Superior temporal gyrus (tissue), 1 donor: ENCODE measurements around the gene PRCC.
A peak's percentile ranks its signal among the peaks of the same experiment; 100 is the strongest.

Experiments used
- DNase-seq: peaks from one replicate; pipeline ENCODE4 v3.0.0-alpha.2; 2016; ENCODE audit errors: extremely low spot score

The PRCC gene

DNA sequence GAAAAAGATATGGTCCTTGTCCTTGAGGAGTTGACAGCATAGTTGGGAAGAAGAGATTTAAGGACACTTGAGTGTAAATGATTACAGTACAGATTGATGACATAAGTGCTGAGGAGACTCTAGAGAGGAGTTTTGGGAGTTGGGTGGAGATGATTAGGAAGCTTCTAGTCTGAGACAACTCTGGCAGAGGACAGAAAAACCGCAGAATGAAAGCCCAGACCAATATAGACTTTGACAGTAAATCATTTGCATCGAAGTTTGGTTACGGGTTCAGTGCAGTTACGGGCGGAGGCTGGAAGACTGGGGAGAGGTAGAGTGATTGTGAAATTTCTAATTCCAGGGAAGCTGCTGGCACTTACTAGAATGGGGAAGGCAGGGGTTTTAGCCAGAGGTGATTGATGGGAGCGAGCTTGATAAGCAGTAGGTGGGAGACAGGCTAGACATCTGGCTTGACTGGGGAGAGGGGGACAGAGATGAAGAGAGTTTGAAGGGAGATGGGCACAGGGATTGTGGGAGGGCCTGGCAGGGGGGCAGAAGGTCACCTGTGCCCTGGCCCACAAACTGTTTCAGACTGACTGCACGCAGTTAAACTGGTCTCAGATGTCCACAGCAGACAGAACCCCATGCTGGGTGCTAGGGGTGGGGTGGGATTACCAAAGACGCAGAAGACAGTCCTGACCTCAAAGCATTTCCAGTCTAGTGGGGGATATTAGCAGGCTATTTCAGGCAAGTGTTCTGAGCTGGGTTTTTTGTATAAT lies 29.2 kb downstream of the PRCC start:
- DNase-seq, result no peak

DNA sequence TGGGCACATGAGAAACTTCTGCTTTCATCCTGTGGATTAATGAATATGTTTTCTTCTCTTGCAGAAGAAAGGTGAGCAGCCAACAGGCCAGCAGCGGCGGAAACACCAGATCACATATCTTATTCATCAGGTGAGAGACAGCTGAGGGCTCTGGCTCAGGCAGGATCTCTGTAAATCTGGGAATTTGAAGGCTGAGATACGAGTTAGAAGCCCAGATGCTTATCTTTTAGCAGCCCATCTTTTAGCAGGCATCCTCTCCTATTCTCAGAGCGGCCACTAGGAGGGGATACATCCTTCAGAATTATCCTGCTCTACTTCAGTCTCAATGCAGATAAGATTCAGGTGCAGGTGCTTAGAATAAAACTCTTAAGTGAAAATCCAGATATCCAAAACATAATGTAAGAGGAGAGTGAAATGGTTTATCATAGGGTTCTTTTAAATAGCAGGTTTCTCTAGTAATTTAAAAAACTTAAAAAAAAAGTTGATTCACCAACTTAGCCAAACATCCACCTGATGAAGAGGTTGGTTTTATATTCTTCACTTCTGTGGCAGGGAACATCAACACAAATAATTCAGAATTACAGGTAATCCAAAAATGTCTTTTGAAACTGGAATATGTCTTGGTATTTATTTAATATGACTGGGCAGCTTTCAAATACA lies 30.0 kb downstream of the PRCC start:
- peak; percentile 81 for DNase-seq

DNA sequence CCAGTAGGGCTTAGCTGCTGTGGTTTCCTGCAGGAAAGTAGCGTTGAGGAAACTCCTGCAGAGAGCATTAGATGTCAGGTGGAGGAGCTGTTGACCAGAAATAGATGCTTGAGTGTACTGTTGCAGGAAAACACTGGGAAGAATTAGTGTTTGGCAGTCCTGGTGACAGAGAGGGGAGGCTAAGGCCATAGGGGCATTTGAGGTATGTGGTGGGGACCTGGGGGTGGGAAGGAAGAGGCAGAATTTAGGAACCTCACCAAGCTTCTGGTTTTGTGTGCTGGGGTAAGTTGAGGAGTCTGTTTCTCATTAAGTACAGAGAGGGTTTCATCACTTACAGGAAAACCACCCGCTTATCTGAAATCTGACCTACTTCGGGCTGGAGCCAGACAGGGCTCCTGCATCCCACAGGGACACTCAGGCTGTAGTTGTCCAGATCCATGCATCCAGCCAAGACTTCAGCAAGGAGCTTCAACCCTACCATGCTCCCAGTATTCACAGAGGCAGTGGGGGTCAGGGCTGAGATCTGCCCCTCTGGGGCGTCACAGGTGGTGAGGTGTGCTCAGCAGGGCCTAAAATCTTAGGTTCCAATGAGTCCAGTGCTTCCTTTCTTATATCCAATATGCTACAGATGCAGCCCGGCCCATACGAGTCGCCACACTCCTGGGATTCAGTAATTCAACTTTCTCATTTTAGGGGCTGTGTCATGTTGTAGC lies 34.2 kb downstream of the PRCC start:
- DNase-seq, result no peak

DNA sequence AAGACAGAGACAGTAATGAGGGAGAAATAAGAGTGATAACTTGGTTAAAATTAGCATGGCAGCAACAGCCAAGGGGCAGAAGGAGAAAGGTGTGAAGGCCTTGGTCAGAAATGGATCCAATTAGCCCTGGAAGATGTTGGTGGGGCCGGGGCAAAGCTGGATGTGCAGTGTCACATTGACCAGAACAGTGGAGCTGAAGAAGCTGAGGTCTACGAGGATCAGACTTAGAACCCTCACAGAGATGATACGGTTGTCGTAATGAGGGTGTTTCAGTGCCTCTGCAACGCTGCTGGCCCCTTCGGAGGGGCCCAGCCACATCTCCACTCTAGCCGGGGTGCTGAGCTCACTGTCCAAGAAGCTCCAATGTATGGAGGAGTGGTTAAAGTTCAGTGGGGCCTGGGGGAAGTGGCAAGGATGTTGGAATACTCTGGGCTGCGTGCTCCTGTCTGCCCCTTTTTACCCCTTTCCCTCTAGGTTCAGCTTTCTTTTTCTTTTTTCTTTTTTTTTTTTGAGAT lies 35.1 kb downstream of the PRCC start:
- DNase-seq, result no peak

DNA sequence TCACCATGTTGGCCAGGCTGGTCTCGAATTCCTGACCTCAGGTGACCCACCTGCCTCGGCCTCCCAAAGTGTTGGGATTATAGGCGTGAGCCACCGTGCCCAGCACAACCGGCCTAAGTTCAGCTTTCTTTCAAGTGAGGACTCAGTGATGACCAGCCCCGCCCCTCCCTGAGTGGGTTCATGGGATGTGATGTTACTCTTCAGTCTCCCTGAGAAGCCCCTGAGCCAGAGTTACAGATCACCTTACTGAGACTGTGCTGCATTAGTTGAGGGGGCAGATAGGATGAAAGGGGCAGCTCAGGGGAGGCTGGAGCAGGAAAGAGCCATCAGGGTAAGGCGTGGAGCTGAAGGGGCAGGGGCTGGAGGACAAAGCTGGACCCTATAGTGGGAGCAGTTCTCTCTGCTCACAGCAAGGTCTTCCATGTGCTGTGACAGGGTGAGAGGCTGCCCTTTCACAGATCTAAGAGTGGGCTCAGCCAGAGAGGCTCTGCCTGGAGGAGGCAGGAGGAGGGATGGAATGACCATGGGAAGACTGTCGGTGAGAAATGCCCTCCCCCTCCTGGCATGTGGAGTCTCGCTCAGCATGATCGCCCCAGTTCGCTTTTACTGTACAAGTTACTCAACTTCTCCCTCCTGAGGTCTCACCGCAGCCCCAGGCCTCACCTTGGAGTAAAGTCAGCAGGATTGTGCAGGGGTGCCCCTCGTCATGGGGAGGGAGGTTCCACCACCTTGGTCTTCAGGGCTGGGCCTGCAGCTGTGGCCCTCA lies 35.9 kb downstream of the PRCC start:
- DNase-seq, result no peak

DNA sequence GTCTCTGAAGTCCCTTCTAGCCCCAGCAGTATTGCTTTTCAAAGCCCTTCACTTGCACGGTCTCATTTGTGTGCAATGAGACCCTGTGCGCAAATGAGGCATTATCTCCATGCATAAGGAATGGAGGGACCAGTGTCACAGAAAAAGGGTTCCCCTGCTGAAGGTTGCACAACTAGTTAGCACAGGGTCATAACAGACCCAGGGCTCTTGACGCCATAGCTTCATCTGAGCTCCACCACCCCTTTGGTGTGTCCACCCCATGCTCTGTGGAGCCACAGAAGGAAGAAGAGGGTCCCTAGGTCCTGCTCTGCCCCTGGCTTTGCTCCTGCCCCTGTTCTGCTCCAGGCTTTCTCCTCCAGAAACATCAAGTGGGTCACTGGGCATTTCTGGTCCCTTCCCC lies 36.7 kb downstream of the PRCC start:
- no peak for DNase-seq

DNA sequence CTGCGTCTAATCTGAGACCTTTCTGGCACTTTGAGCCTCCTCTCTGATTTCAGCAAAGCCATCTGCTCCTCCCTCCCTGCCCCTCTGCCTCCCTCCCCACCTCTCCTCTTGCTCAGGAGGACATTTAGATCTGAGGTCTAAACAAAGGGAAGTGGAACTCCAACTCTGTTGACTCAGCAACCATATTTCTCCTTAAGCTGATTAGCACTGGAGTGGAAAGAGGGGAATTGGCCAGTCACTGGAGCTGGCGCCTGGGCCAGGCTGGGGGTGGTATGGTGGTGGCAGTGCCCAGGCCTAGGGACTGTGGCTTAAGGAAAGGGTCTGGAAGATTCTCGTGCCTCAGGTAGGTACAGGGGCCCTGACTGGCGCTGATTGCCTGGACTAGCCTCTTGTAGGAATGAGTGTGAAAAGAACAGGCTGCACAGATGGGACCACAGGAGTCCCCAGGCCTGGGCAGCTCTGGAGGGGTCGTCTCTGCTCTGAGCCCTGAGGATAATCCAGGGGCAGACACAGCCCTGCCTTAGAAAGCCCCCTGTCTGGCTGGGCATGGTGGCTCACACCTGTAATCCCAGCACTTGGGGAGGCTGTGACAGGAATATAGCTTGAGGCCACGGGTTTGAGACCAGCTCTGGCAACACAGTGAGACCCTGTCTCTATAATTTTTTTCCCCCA lies 37.4 kb downstream of the PRCC start:
- DNase-seq, result no peak

DNA sequence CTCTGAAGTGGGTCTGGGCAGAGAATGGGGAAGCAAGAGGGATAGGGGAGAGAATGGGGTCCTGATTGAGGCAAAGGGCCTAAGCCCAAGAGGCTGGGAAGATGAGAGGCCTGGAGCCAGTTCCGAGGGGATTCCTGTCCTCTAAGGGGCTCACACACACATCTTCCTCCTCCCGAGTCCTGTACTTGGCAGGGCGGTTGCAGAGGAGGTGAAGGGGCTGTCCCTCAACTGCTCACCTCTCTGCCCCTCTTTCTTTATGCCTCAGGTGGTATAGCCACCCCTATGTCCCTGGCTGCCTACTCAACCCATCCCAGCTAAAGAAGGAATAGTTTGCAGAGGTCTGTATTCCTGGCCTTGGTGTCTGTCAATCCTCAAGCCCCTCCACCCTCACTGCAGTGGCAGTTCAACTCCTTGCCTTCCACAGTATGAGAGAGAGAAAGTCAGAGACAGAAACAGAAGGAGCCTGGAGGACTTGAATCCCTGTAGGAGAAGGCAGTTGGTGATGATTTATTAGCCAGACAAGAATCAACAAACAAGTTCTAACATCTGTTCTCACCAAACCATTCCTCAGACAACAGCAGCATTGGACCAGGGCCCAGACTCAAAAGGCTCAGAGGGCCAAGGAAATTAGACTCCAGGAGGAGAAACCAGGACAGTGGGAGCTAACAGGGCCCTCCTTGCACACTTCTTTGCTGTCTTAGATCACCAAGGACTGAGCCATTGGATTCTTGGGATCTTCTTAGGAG lies 38.6 kb downstream of the PRCC start:
- DNase-seq, result no peak

DNA sequence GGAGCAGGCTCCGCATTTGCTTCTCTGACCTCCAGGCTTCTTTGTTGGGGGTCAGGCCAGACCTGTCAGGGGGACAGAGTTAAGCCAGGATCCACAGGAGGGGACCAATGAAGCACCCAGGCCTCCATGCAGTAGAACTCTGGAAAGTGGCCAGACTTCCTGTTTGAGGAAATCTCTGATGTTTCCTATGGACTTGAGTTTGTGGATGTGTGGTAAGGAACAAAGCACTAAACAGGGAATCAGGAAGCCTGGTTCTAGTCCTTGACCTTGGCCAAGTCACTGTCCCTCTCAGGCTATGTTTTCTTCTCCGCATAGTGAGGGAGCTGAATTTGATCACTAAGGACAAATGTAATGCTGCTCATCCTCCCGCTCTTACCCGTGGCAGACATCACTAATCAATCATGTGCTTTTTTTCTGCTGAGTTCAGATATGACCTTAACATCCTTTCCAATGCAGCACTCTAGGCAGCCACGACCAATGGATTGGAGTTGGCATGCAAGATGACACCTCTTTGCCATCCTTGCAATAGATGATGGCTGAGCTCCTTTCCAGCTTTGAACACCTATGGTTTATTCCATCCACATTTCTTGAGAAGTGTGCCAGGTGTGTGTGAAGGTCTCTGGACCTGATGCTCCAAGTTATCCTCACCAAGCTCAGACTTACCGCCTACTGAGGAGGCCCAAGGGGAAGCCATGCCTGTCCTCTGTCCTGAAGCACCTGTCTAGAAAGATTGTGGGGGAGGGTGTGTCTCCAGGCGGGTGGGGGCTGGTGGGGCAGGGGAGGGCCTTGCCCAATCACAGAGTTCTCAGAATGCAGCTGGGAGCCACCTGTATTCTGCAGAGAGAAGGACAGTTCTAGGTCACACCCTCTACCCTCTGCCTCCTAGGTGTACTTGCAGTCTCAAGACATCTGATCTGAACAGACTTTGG lies 39.4 kb downstream of the PRCC start:
- DNase-seq, result no peak

DNA sequence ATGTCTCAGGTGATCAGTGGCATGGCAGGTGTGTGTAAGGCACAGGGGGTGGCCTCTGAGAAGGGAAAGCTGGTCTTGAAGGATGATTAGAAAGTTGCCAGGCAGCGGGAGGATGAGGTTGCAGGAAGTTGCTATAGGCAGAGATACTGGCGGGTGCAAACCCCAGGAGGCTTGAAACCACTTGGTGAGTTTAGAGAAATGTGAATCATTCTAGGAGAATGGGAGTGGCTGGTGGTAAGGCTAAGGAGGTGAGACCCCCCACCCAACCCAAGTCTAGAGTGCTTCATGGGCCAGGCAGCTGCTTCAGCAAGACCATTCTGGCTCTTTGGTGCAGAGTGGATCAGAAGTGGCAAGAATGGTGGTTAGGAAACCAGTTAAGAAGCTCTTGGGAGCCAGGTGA lies 40.3 kb downstream of the PRCC start:
- DNase-seq, result no peak

DNA sequence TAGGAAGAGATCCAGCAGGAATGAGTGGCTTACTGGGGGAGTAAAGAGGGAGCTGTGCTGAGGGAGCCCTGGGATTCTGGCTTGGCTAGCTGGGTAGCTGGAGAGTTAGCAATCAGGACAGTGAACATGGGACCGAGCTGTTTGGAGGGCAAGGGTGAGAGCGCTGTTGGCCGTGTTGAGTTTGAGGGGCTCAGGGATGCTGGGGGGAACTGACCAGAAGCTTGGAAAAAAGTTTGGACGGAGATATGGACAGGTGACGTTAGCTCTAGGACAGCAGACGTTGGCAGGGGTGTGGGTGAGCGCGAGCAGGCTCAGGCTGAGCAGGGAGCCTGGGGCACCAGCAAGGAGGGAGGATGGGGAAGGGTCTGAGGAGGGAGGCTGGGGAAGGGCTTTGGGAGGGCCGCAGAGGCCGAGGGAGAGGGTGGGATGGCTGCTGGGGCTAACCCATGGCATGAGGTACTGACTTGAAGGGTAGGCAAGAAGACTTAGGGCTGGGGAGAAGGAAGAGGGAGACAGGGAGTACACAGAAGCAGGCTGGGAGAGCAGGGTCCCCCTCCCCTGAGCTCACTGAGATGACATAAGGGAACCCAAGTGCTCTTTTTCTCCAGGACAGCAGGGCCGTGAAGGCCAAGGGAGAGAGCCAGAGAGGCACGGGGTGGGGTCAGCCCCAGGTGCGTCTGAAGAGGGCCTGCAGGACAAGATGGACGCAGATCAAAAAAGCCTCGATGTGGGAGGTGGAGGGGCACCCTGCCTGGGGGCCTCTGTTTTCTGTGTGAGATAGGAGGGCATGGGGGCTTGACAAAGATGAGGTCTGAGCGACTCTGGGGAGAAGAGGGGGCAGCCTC lies 41.1 kb downstream of the PRCC start:
- no peak for DNase-seq

DNA sequence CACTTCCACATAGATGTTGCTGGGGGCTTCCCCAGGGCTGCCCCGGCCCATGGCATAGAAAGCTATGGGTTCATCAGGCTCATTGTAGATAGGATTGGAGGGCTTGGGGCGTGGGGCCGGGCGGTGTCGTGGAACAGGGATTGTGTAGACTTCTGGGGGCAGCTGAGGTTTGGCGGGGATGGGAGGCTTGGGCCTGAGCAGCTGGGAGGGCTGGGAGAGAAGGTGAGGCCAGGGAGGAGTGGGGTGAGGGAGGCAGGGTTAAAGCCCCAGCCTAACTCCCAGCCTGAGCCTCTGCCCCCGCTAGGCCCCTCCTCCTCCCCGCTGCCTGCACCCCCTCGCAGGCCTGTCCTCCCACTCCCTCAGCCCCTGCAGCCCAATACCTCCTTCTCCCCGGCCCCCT lies 41.9 kb downstream of the PRCC start:
- no peak for DNase-seq

DNA sequence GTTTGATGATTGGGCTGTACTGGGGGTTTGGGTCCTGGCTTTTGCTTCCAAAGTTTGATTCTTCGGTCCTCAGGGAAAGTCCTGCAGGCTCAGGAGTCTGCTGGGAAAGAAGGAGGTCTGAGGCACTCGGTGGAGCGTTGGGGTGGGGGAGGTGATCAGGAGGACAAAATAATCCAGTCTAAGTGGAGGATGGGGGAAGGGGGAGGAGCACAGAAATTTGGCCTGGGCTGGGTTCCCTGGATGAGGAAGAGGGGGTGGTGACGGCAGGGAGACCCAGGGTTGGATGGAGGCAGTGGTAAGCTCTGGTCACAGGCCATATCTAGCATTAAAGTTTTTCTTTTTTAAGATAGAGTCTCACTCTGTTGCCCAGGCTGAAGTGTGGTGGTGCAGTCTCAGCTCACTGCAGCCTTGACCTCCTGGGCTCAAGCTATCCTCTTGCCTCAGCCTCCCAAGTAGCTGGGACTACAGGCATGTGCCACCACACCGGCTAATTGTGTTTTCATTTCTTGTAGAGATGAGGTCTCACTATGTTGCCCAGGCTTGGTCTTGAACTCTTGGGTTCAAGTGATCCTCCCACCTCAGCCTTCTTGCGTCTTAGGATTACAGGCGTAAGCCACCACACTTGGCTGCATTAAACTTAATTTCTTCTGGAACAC lies 42.5 kb downstream of the PRCC start:
- DNase-seq, result no peak

DNA sequence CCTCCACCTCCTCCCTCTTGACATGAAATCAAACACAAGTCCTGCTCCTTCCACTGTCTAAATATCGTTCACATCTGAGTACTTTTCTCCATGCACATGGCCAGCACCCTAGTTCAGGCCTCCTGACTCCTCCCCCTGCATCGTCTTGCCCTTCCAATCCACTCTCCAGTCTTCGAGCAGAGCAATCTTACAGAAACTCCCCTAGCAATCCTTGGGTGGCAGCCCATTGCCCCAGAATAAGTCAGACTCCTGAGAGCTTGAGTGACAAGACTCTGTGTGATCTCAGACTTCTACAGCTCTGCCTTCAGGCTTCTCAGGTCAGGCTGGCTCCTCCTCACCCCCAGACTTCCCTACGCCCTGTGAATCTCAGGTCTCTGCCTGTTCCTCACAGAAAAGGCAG lies 43.8 kb downstream of the PRCC start:
- no peak for DNase-seq

DNA sequence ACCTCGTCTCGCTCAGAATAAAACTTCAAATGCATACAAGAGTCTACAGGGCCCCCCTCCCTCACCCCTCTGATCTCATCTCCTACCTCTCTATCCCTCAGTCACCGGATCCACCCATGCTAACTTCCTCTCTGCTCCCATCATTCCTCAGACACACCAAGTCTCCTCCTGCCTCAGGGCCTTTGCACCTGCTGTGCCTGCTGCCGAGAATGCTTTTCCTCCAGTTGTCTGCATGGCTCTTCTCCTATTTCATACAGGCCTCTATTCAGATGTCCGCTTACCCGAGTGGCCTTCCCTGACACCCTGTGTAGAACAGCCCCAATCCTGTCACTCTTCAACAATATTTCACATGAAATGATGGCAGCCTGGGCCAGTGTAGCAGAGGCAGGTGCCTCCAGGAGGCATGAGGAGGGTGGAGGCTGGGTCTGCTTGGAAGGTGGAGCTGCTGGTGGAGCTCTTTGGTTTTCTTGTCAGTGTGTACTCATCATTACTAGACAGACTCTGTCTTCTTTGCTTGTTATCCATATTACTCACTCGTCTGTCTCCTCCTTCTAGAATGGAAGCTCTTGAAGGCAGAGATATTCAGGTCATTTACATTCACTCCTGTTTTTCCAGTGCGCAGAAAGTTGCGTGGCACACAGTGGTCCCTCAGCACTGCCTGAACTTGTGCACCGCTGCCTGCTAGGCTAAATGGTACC lies 45.1 kb downstream of the PRCC start:
- no peak for DNase-seq

DNA sequence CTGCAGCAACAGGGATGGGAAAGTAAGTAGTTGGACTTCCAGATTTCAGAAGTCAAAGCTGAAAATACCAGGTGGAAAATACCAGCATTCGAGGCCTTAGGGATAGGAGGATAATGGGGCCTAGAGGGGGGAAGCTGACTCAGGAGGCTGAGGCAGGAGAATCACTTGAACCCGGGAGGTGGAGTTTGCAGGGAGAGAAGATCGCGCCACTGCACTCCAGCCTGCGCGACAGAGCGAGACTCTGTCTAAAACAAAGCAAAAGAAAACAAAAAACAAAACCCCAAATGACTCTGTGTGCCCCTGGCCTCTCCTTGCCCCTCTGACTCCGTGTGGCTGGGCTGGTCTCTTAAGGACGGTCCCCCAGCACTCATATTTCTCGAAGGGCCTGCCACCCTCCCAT lies 46.0 kb downstream of the PRCC start:
- DNase-seq, result no peak

DNA sequence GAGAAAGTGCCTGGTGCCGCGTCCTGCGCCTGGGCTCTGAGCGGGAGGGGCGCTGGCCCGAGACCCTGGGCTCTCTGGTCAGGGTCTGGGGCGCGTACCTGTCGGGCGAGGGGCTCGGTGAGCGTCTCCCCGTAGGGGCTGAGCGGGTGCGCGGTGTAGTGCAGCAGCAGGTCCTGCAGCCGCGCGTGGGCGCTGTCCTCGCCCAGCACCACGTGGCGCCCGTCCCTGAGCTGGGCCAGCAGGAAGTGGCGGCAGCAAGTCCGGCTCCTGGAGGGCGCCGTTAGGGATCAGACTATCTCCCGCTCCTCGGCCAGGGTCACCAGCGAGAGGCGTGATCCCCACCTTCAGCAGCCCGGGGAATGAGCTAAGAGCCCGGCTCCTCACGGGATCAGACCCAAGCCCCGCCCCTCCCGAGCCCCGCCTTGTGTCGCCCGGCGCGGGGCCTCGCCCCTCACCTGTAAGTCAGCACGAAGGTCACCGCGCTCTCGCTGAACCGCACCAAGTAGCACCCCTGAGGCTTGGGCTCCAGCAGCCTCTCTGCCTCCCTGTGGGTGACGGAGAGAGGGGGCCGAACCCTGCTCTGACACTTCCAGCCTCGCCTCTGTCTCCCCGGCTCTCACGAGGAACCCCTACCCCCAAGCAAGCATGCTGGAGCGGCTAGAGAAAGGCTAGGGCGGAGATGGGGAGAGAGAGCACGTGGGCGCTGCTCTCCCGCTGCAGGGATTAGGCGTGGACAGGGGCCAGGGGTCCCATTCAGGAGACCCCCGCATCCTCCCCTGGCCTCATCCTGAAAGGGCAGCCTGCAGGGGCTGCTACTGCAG lies 46.6 kb downstream of the PRCC start:
- peak; percentile 57 for DNase-seq
